ENCODE results near the gene SYCP2L.
"Not testable (repeated sequence)": the region's sequence is repeated elsewhere in the genome, so short reads cannot be mapped to it uniquely, and the experiment has no call there.

GRCh38 chr6:10886365-10886690 is 524 bp upstream of the SYCP2L start:
- not testable (repeated sequence) for TF ChIP-seq CTCF (IDR thresholded peaks at IDR 0.05); POLR2AphosphoS5 (IDR thresholded peaks at IDR 0.05); POLR2A (IDR thresholded peaks at IDR 0.05); EP300 (IDR thresholded peaks at IDR 0.05; ENCODE audit: low read depth)

Measured in transverse colon (tissue), 4 donors.